ENCODE results near the gene FANCL. TPM values are rescaled to one million over a fixed set of nuclear protein-coding genes. Genes with fewer than 3 reads are reported as not detected.
"Not testable (repeated sequence)": the region's sequence is repeated elsewhere in the genome, so short reads cannot be mapped to it uniquely, and the experiment has no call there.

FANCL gene
- total RNA-seq, 2 donors from 2014 or later = 8.9 to 13.2 TPM

DNA sequence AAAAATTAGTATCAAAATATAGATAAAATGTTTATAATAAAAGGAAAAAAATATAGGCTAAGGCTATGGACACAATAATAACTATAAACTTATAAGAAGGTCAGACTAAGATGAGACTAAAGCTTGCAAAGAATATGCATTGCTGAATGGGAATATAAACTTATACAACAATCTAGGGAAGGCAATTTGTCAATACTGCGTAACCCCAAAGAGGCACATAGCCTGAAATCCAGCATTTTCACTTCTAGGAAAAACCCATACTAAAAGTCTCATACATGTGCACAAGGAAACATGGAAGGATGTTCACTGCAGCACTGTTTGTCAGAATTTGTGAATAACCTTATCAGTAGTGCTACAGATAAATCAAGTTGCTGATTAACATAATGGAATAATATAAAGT is 45.5 kb downstream of the FANCL start:
- no peaks in the 10 kb centered on the region for H3K9me3 Mint-ChIP-seq
- no peaks in the 10 kb centered on the region for H3K27me3 Mint-ChIP-seq (ENCODE audit: low read depth)
- no peak overlapping the region for H3K4me3 Mint-ChIP-seq

DNA sequence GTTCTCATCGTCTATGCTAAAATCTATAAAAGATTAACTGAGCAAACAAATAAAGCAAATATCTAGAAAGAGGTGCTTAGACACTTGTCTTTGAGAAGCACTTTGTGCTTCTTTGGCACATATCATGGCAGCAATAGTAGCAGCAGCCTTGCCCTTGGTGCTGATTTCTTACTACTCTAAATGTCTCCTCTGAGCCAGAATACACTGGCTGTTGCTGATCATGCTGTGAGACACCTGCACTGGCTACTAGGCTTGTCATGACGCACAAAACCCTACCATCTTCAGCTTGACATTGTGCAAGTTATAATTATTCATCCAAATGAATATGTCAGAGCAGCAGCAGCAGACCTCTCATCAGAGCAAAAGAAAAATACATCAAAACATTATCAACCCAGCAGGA is 46.7 kb downstream of the FANCL start:
- Mint-ChIP-seq H3K9me3 (no peaks in the 10 kb centered on the region), H3K4me1 (ENCODE audit: low read depth) (no peaks in the 10 kb centered on the region), H3K27me3 (ENCODE audit: low read depth) (no peaks in the 10 kb centered on the region), H3K36me3 (ENCODE audit: insufficient read depth in 2 of 2) (no peaks in the 10 kb centered on the region), H3K27ac (no peak overlapping the region), H3K4me3 (no peak overlapping the region)
- DNase-seq = no peak
- no peak for ATAC-seq (replicated peaks in 1 of 2)

More for the DNA sequence above, 45.5 kb downstream of the FANCL start:
- Mint-ChIP-seq H3K36me3 (ENCODE audit: insufficient read depth in 2 of 2) (no peaks in the 10 kb centered on the region), H3K4me1 (ENCODE audit: low read depth) (no peaks in the 10 kb centered on the region), H3K27ac (no peak overlapping the region)
- no peak for ATAC-seq (replicated peaks in 1 of 2)
- no peak for DNase-seq

DNA sequence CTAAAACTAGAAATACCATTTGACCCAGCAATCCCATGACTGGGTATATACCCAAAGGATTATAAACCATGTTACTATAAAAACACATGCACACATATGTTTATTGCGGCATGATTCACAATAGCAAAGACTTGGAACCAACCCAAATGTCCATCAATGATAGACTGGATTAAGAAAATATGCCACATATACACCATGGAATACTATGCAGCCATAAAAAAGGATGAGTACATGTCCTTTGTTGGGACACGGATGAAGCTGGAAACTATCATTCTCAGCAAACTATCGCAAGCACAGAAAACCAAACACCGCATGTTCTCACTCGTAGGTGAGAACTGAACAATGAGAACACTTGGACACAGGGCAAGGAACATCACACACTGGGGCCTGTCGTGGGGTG is 54.1 kb downstream of the FANCL start:
- not testable (repeated sequence) for DNase-seq; H3K27ac Mint-ChIP-seq; H3K9me3 Mint-ChIP-seq; H3K4me3 Mint-ChIP-seq; ATAC-seq (replicated peaks in 1 of 2); H3K27me3 Mint-ChIP-seq (ENCODE audit: low read depth); H3K4me1 Mint-ChIP-seq (ENCODE audit: low read depth); H3K36me3 Mint-ChIP-seq (ENCODE audit: insufficient read depth in 2 of 2)

DNA sequence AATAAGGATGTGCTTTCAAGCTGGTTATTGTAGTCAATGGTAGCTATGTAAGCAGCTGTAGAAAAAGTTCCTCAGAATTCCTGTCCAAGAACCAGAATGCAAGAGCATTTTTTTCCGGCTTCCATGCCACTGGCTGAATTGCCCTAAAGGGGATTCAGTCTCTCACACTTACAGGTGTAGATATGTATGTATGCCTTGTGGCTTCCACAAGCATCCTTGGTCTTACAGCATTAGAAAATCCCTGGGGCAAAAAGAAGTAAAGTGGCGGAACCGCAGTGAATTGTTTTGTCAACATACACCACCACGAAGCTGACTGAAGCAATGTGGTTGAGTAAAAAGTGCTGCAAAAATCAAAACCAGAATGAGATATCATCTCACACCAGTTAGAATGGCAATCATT is 54.6 kb downstream of the FANCL start:
- Mint-ChIP-seq H3K4me3 (no peak overlapping the region), H3K27ac (no peak overlapping the region), H3K36me3 (ENCODE audit: insufficient read depth in 2 of 2) (peaks cover 2% of the 10 kb centered on the region in 2 donors), H3K4me1 (ENCODE audit: low read depth) (no peaks in the 10 kb centered on the region), H3K27me3 (ENCODE audit: low read depth) (no peaks in the 10 kb centered on the region), H3K9me3 (no peaks in the 10 kb centered on the region)
- ATAC-seq (replicated peaks in 1 of 2) (no peak), DNase-seq (no peak)

DNA sequence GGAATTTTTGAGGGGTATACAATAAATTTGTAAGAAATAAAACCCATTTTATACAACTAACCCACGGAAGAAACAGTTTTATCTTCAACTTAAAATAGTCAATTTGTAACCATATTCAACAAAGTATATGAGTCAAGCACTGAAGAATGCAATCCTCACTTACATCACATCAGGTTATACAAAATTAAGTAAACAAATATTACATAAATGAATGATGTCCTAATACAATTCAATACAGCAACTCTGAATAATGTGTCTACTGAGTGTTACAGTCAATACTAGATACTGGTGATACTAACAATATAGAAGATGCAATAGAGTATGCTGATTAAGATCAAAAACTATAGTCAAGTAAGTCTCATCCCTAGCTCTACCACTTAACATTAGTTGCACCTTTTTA is 58.6 kb downstream of the FANCL start:
- H3K4me3 Mint-ChIP-seq = no peak overlapping the region
- ATAC-seq (replicated peaks in 1 of 2) (no peak), DNase-seq (no peak)
- H3K9me3 Mint-ChIP-seq = peaks cover 2% of the 10 kb centered on the region in 2 donors
- no peaks in the 10 kb centered on the region for H3K4me1 Mint-ChIP-seq (ENCODE audit: low read depth)
- H3K27ac Mint-ChIP-seq = no peak overlapping the region
- H3K36me3 Mint-ChIP-seq (ENCODE audit: insufficient read depth in 2 of 2) = peaks cover 2 to 6% of the 10 kb centered on the region in 2 donors
- no peaks in the 10 kb centered on the region for H3K27me3 Mint-ChIP-seq (ENCODE audit: low read depth)

DNA sequence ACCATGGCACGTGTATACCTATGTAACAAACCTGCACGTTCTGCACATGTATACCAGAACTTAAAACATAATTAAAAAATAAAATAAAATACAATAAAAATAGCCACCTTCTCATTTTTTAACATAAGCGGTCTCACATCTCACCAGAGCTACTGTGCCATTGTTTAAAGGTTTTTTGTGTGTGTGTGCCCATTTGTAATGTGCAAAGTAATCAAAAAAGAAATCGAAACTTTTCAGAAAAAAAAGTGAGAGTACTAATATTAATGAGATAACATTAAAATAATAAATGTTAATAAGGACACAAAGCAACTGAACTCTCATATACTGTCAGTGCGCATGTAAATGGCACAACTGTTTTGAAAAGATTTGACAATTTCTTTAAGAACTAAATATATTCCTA is 60.5 kb downstream of the FANCL start:
- ATAC-seq (replicated peaks in 1 of 2) (no peak), DNase-seq (no peak)
- no peaks in the 10 kb centered on the region for H3K27me3 Mint-ChIP-seq (ENCODE audit: low read depth)
- no peak overlapping the region for H3K27ac Mint-ChIP-seq
- no peak overlapping the region for H3K4me3 Mint-ChIP-seq
- H3K9me3 Mint-ChIP-seq = peaks cover 2% of the 10 kb centered on the region in 2 donors
- peaks cover 0 to 4% of the 10 kb centered on the region in 2 donors for H3K36me3 Mint-ChIP-seq (ENCODE audit: insufficient read depth in 2 of 2)
- no peaks in the 10 kb centered on the region for H3K4me1 Mint-ChIP-seq (ENCODE audit: low read depth)

DNA sequence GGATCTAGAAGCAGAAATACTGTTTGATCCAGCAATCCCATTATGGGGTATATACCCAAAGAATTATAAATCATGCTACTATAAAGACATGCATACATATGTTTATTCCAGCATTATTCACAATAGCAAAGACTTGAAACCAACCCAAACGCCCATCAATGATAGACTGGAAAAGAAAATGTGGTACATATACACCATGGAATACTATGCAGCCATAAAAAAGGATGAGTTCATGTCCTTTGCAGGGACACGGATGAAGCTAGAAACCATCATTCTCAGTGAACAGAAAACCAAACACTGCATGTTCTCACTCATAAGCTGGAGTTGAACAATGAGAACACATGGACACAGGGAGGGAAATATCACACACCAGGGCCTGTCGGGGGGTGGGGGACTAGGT is 61.0 kb downstream of the FANCL start:
- H3K27me3 Mint-ChIP-seq (ENCODE audit: low read depth); H3K4me1 Mint-ChIP-seq (ENCODE audit: low read depth); H3K36me3 Mint-ChIP-seq (ENCODE audit: insufficient read depth in 2 of 2): not testable (repeated sequence)

DNA sequence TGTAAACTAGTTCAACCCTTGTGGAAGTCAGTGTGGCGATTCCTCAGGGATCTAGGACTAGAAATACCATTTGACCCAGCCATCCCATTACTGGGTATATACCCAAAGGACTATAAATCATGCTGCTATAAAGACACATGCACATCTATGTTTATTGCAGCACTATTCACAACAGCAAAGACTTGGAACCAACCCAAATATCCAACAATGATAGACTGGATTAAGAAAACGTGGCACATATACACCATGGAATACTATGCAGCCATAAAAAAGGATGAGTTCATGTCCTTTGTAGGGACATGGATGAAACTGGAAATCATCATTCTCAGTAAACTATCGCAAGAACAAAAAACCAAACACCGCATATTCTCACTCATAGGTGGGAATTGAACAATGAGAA is 63.9 kb downstream of the FANCL start:
- not testable (repeated sequence) for ATAC-seq (replicated peaks in 1 of 2); H3K27ac Mint-ChIP-seq; H3K4me1 Mint-ChIP-seq (ENCODE audit: low read depth); DNase-seq; H3K27me3 Mint-ChIP-seq (ENCODE audit: low read depth); H3K4me3 Mint-ChIP-seq
- peaks cover 9 to 12% of the 10 kb centered on the region in 2 donors for H3K36me3 Mint-ChIP-seq (ENCODE audit: insufficient read depth in 2 of 2)
- peaks cover 2 to 13% of the 10 kb centered on the region in 2 donors for H3K9me3 Mint-ChIP-seq

More for the DNA sequence above, 61.0 kb downstream of the FANCL start:
- H3K27ac Mint-ChIP-seq; DNase-seq; ATAC-seq (replicated peaks in 1 of 2); H3K9me3 Mint-ChIP-seq; H3K4me3 Mint-ChIP-seq: not testable (repeated sequence)

DNA sequence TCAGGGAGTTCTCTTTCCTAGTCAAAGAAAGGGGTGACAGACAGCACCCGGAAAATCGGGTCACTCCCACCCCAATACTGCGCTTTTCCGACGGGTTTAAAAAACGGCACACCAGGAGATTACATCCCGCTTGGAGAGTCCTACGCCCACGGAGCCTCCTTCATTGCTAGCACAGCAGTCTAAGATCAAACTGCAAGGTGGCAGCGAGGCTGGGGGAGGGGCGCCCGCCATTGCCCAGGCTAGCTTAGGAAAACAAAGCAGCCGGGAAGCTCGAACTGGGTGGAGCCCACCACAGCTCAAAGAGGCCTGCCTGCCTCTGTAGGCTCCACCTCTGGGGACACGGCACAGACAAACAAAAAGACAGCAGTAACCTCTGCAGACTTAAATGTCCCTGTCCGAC is 69.3 kb downstream of the FANCL start:
- H3K27ac Mint-ChIP-seq; ATAC-seq (replicated peaks in 1 of 2); H3K4me3 Mint-ChIP-seq; H3K4me1 Mint-ChIP-seq (ENCODE audit: low read depth); H3K27me3 Mint-ChIP-seq (ENCODE audit: low read depth); DNase-seq: not testable (repeated sequence)
- Mint-ChIP-seq H3K9me3 (peaks cover 11 to 22% of the 10 kb centered on the region in 2 donors), H3K36me3 (ENCODE audit: insufficient read depth in 2 of 2) (peaks cover 24 to 34% of the 10 kb centered on the region in 2 donors)

DNA sequence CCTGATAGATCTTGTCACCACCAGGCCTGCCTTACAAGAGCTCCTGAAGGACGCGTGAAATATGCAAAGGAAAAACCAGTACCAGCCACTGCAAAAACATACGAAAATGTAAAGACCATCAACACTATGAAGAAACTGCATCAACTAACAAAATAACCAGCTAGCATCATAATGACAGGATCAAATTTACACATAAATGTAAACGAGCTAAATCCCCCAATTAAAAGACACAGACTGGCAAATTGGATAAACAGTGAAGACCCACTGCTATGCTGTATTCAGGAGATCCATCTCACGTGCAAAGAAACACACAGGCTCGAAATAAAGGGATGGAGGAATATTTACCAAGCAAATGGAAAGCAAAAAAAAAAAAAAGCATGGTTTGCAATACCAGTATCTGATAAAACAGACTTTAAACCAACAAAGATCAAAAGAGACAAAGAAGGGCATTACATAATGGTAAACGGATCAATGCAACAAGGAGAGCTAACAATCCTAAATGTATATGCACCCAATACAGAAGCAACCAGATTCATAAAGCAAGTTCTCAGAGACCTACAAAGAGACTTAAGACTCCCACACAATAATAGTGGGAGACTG is 70.7 kb downstream of the FANCL start:
- Mint-ChIP-seq H3K36me3 (ENCODE audit: insufficient read depth in 2 of 2) (peaks cover 24 to 34% of the 10 kb centered on the region in 2 donors), H3K9me3 (peaks cover 11 to 22% of the 10 kb centered on the region in 2 donors)
- not testable (repeated sequence) for H3K4me1 Mint-ChIP-seq (ENCODE audit: low read depth); H3K4me3 Mint-ChIP-seq; H3K27me3 Mint-ChIP-seq (ENCODE audit: low read depth); H3K27ac Mint-ChIP-seq; DNase-seq; ATAC-seq (replicated peaks in 1 of 2)

DNA sequence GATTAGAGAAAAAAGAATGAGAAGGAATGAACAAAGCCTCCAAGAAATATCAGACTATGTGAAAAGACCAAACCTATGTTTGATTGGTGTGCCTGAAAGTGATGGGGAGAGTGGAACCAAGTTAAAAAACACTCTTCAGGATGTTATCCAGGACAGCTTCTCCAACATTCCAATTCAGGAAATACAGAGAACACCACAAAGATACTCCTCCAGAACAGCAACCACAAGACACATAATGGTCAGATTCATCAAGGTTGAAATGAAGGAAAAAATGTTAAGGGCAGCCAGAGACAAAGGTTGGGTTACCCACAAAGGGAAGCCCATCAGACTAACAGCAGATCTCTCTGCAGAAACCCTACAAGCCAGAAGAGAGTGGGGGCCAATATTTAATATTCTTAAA is 71.3 kb downstream of the FANCL start:
- ATAC-seq (replicated peaks in 1 of 2); H3K27ac Mint-ChIP-seq; H3K4me1 Mint-ChIP-seq (ENCODE audit: low read depth): not testable (repeated sequence)

DNA sequence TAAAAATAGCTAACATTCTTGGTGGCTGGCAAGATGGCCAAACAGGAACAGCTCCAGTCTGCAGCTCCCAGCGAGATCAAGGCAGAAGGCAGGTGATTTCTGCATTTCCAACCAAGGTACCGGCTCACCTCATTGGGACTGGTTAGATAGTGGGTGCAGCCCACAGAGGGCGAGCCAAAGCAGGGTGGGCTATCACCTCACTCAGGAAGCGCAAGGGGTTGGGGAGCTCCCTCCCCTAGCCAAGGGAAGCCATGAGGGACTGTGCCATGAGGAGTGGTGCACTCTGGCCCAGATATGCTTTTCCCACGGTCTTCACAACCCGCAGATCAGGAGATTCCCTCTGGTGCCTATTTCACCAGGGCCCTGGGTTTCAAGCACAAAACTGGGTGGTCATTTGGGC is 73.0 kb downstream of the FANCL start:
- not testable (repeated sequence) for H3K4me1 Mint-ChIP-seq (ENCODE audit: low read depth); DNase-seq; ATAC-seq (replicated peaks in 1 of 2); H3K27me3 Mint-ChIP-seq (ENCODE audit: low read depth); H3K4me3 Mint-ChIP-seq; H3K27ac Mint-ChIP-seq
- Mint-ChIP-seq H3K9me3 (peaks cover 11 to 17% of the 10 kb centered on the region in 2 donors), H3K36me3 (ENCODE audit: insufficient read depth in 2 of 2) (peaks cover 22 to 28% of the 10 kb centered on the region in 2 donors)

More for the DNA sequence above, 71.3 kb downstream of the FANCL start:
- not testable (repeated sequence) for H3K4me3 Mint-ChIP-seq; H3K27me3 Mint-ChIP-seq (ENCODE audit: low read depth); DNase-seq
- Mint-ChIP-seq H3K9me3 (peaks cover 11 to 22% of the 10 kb centered on the region in 2 donors), H3K36me3 (ENCODE audit: insufficient read depth in 2 of 2) (peaks cover 24 to 34% of the 10 kb centered on the region in 2 donors)

DNA sequence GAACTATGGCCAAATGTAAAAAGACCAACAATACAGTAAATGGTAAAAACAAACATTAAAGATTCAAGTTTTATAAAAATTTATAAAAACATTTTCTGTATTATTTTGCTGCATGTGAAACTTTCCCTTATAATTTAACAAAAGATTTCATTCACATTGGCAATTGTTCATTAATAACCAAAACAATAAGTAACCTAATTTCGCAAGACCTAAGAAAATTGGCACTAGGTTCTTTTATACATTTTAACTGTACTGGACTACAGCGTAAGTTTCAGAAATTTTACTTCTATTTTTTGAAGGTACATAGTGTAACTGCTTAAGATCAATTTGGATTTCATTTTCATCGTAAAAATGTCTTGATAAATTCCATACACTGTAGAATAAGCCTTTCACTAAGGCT is 77.2 kb downstream of the FANCL start:
- no peaks in the 10 kb centered on the region for H3K27me3 Mint-ChIP-seq (ENCODE audit: low read depth)
- no peak overlapping the region for H3K27ac Mint-ChIP-seq
- ATAC-seq (replicated peaks in 1 of 2) (no peak), DNase-seq (no peak)
- no peaks in the 10 kb centered on the region for H3K4me1 Mint-ChIP-seq (ENCODE audit: low read depth)
- peaks cover 2 to 11% of the 10 kb centered on the region in 2 donors for H3K36me3 Mint-ChIP-seq (ENCODE audit: insufficient read depth in 2 of 2)
- H3K9me3 Mint-ChIP-seq = no peaks in the 10 kb centered on the region
- H3K4me3 Mint-ChIP-seq = no peak overlapping the region

DNA sequence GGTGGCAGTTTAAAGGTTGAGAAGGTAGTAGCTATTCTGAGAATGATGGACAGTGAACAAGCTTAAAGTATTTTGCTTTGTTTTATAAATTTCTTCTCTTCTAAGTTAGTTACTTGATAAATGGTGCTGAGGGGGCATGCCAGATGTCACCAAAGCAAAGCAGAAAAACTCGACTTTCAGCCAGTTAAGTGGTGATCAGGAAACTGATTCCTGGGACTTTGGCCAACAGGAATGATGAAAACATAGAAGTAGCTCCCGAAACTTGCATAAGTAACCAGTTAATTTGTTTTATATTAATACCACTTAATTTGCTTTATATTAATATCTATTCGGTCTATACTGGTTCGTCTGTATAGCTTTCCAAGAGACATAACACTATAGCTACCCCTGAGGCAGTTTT is 82.6 kb downstream of the FANCL start:
- H3K9me3 Mint-ChIP-seq = no peaks in the 10 kb centered on the region

More for the DNA sequence above, 82.6 kb downstream of the FANCL start:
- ATAC-seq (replicated peaks in 1 of 2) (no peak), DNase-seq (no peak)
- H3K4me1 Mint-ChIP-seq (ENCODE audit: low read depth) = no peaks in the 10 kb centered on the region
- H3K27me3 Mint-ChIP-seq (ENCODE audit: low read depth) = no peaks in the 10 kb centered on the region
- H3K36me3 Mint-ChIP-seq (ENCODE audit: insufficient read depth in 2 of 2) = peaks cover 10 to 16% of the 10 kb centered on the region in 2 donors
- no peak overlapping the region for H3K27ac Mint-ChIP-seq
- no peak overlapping the region for H3K4me3 Mint-ChIP-seq
